ENCODE measurements around the gene VPS4A. TPM values are rescaled to one million over a fixed set of nuclear protein-coding genes. Genes with fewer than 3 reads are reported as not detected.

The VPS4A gene
- total RNA-seq, 1 experiment from 2014 or later: 42.2 TPM

- no peaks in the 10 kb centered on the region for H3K4me1 ChIP-seq (ENCODE audit: control insufficient read depth in 1 of 2, insufficient read depth in 2 of 2, low read length in 2 of 2)
- no peak for TF ChIP-seq MAX (IDR thresholded peaks at IDR 0.05)
- H3K36me3 ChIP-seq (ENCODE audit: control insufficient read depth in 1 of 2, insufficient read depth in 2 of 2, low read length in 2 of 2): no peaks in the 10 kb centered on the region; a peak in 1 of 4 replicates
- H4K20me1 ChIP-seq (ENCODE audit: insufficient read depth): peaks cover 5% of the 10 kb centered on the region; the same call in 1 of the 2 replicates
- H3K4me2 ChIP-seq (ENCODE audit: low read length): no peak overlapping the region
- H3K4me3 ChIP-seq (replicated peaks in 1 of 2; ENCODE audit: low read depth in 1 of 2, low read length in 2 of 2): no peak overlapping the region
- RAD21 ChIA-PET (ENCODE audit: low non-redundant PET in 1 of 2, low total read pairs in 2 of 2, uncharacterized antibody in 2 of 2, unreplicated experiment in 2 of 2): no interaction called here
- CTCF ChIA-PET: no interaction called here
- no peak overlapping the region for H3K9ac ChIP-seq (ENCODE audit: low read length)
- POLR2A ChIA-PET: no interaction called here
- ATAC-seq (no peak), DNase-seq (ENCODE audit: low read depth, low spot score) (no peak)
- no peaks in the 10 kb centered on the region for H3K9me3 ChIP-seq (ENCODE audit: control insufficient read depth in 1 of 2, insufficient read depth in 1 of 2, low read depth in 1 of 2, low read length in 2 of 2)
- H3K27ac ChIP-seq (ENCODE audit: low read depth, low read length): no peak overlapping the region
- intact Hi-C loops (cut with micrococcal nuclease): loop anchor here (10.0 kb wide), 1 partner anchor 82 kb away; no protein-coding TSS in a partner anchor
- H3K9me2 ChIP-seq (ENCODE audit: insufficient read depth): no peaks in the 10 kb centered on the region
- H2AFZ ChIP-seq (ENCODE audit: low read depth, low read length, poor library complexity, severe bottlenecking): no peak overlapping the region
- no peaks in the 10 kb centered on the region for H3K79me2 ChIP-seq (ENCODE audit: insufficient read depth, low read length)
- H3K27me3 ChIP-seq (ENCODE audit: insufficient read depth, low read length): no peaks in the 10 kb centered on the region
- no TSS peak for BruUV-seq (replicated peaks)
Measured at GRCh38 chr16:69276148-69277115, 34.7 kb upstream of the VPS4A start.

- RAD21 ChIA-PET (ENCODE audit: low non-redundant PET in 1 of 2, low total read pairs in 2 of 2, uncharacterized antibody in 2 of 2, unreplicated experiment in 2 of 2): no interaction called here
- ATAC-seq (no peak), DNase-seq (ENCODE audit: low read depth, low spot score) (no peak)
- Histone ChIP-seq H3K27me3 (ENCODE audit: insufficient read depth, low read length) (no peaks in the 10 kb centered on the region), H3K36me3 (ENCODE audit: control insufficient read depth in 1 of 2, insufficient read depth in 2 of 2, low read length in 2 of 2) (no peaks in the 10 kb centered on the region), H3K27ac (ENCODE audit: low read depth, low read length) (no peak overlapping the region), H2AFZ (ENCODE audit: low read depth, low read length, poor library complexity, severe bottlenecking) (no peak overlapping the region), H3K4me2 (ENCODE audit: low read length) (no peak overlapping the region), H4K20me1 (ENCODE audit: insufficient read depth) (peaks cover 5% of the 10 kb centered on the region; the same call in 1 of the 2 replicates), H3K9me2 (ENCODE audit: insufficient read depth) (no peaks in the 10 kb centered on the region), H3K4me3 (replicated peaks in 1 of 2; ENCODE audit: low read depth in 1 of 2, low read length in 2 of 2) (no peak overlapping the region), H3K9me3 (ENCODE audit: control insufficient read depth in 1 of 2, insufficient read depth in 1 of 2, low read depth in 1 of 2, low read length in 2 of 2) (no peaks in the 10 kb centered on the region), H3K4me1 (ENCODE audit: control insufficient read depth in 1 of 2, insufficient read depth in 2 of 2, low read length in 2 of 2) (no peaks in the 10 kb centered on the region), H3K79me2 (ENCODE audit: insufficient read depth, low read length) (no peaks in the 10 kb centered on the region), H3K9ac (ENCODE audit: low read length) (no peak overlapping the region)
- BruUV-seq (replicated peaks): no TSS peak
- CTCF ChIA-PET: interaction anchor here (1.1 to 1.2 kb wide), 2 partner anchors 9 to 18 kb away, joined by 3 to 4 read pairs; no protein-coding TSS in a partner anchor
- intact Hi-C loops (cut with micrococcal nuclease): loop anchor here (10.0 kb wide), 1 partner anchor 83 kb away; no protein-coding TSS in a partner anchor
- POLR2A ChIA-PET: no interaction called here
- TF ChIP-seq SP1 (IDR thresholded peaks at IDR 0.05; ENCODE audit: low read depth): no peak
- no peak for TF ChIP-seq EGR1 (IDR thresholded peaks at IDR 0.05; ENCODE audit: low read depth)
- no peak for TF ChIP-seq EZH2phosphoT487 (IDR thresholded peaks at IDR 0.05; ENCODE audit: borderline replicate concordance)
- no peak for TF ChIP-seq CEBPB (IDR thresholded peaks at IDR 0.05; ENCODE audit: low read depth)
- no peak for TF ChIP-seq TCF7L2 (IDR thresholded peaks at IDR 0.05; ENCODE audit: borderline replicate concordance, extremely low read depth, insufficient read depth, insufficient read length)
- no peak for TF ChIP-seq CTCF (IDR thresholded peaks at IDR 0.05 in 2 of 3, conservative IDR thresholded peaks at IDR 0.05 in 1 of 3; ENCODE audit: borderline replicate concordance in 1 of 3, insufficient read depth in 1 of 3, low read depth in 2 of 3, low read length in 2 of 3)
Measured at GRCh38 chr16:69277413-69277812, 33.7 kb upstream of the VPS4A start.

Data from HCT116 (cell line).